IPS-NIHi7 (cell line): ENCODE results near the gene MBTPS2.
"Not testable (repeated sequence)": the region's sequence is repeated elsewhere in the genome, so short reads cannot be mapped to it uniquely, and the experiment has no call there.

Source experiments
- DNase-seq: peaks from one replicate; pipeline ENCODE4 v3.0.0; 2012; ENCODE audit warnings: mixed read lengths; ENCODE audit errors: extremely low spot score

The MBTPS2 gene

GRCh38 chrX:21856504-21856903, 17.1 kb downstream of the MBTPS2 start:
- no peak for DNase-seq

- no peak for DNase-seq
Measured at GRCh38 chrX:21863241-21863640, 23.8 kb downstream of the MBTPS2 start.

- DNase-seq: no peak
Measured at GRCh38 chrX:21865436-21865835, 26.0 kb downstream of the MBTPS2 start.

- DNase-seq: no peak
Measured at GRCh38 chrX:21870494-21870893, 31.1 kb downstream of the MBTPS2 start.

GRCh38 chrX:21873063-21873775, 33.8 kb downstream of the MBTPS2 start:
- DNase-seq: no peak

- not testable (repeated sequence) for DNase-seq
Measured at GRCh38 chrX:21874182-21874581, 34.8 kb downstream of the MBTPS2 start.

- DNase-seq: no peak
Measured at GRCh38 chrX:21875013-21875412, 35.6 kb downstream of the MBTPS2 start.

- DNase-seq: no peak
Measured at GRCh38 chrX:21881881-21882574, 42.6 kb downstream of the MBTPS2 start.

- DNase-seq: no peak
Measured at GRCh38 chrX:21883258-21883657, 43.8 kb downstream of the MBTPS2 start.

- no peak for DNase-seq
Measured at GRCh38 chrX:21885568-21885967, 46.2 kb downstream of the MBTPS2 start.

- peak; percentile 30 for DNase-seq
Measured at GRCh38 chrX:21905313-21905712, 65.9 kb downstream of the MBTPS2 start.

- no peak for DNase-seq
Measured at GRCh38 chrX:21905953-21906352, 66.5 kb downstream of the MBTPS2 start.

- no peak for DNase-seq
Measured at GRCh38 chrX:21907260-21907659, 67.8 kb downstream of the MBTPS2 start.

- DNase-seq: no peak
Measured at GRCh38 chrX:21911481-21911880, 72.1 kb downstream of the MBTPS2 start.

- no peak for DNase-seq
Measured at GRCh38 chrX:21912220-21912619, 72.8 kb downstream of the MBTPS2 start.

GRCh38 chrX:21912989-21913388, 73.6 kb downstream of the MBTPS2 start:
- DNase-seq: no peak

- DNase-seq: no peak
Measured at GRCh38 chrX:21926116-21926515, 86.7 kb downstream of the MBTPS2 start.

- peak; percentile 38 for DNase-seq
Measured at GRCh38 chrX:21926527-21927278, 87.3 kb downstream of the MBTPS2 start.

- DNase-seq: no peak
Measured at GRCh38 chrX:21929209-21929608, 89.8 kb downstream of the MBTPS2 start.

- no peak for DNase-seq
Measured at GRCh38 chrX:21930986-21931385, 91.6 kb downstream of the MBTPS2 start.

GRCh38 chrX:21932292-21933002, 93.0 kb downstream of the MBTPS2 start:
- DNase-seq: no peak

GRCh38 chrX:21933077-21933476, 93.7 kb downstream of the MBTPS2 start:
- DNase-seq: peak; percentile 35
